HG03175 (cell line): ENCODE measurements around the gene ZMYND8.

ENCODE experiments used
- ATAC-seq: cut with Tn5 transposase; IDR thresholded peaks from one replicate; pipeline ENCODE4 v1.9.1; 2021; ENCODE audit warnings: mild to moderate bottlenecking, moderate library complexity; ENCODE audit not compliant: unreplicated experiment

Gene ZMYND8

DNA sequence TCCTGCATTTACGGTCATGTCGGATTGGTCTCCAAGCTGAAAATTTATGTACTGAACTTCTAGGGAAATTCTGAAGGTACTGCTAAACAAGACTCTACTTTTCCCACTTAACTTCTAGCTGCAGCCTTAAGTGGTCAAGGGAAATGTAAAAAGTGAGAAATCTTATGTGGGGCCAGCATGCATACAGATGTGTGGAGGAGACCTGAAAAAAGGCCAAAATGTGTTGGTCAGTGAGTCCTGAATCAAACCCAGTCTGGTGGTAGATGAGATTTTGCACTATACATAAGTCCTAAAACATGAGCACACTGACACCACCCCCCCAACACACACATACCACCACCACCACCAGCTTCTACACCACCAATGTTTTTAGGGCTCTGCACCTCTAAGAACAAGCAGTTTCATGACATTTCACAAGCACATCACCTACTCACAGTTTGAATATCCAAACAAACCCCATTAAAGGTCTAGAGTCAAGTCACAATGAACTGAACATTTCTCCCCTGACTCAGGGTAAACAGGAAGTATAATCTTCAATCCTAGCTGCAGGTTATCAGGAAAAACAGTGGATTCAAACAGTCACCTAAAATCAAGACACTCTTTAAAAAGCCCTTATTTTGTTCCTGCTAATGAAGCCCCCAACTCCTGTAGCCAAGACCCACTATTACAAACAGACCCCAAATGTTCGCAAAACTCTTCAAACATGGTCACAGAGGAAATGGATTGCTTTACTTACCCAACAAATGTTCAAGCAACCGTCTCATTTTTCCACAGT lies 1.6 kb downstream of the ZMYND8 start:
- ATAC-seq: no peak

GRCh38 chr20:47354464-47354713 lies 2.1 kb downstream of the ZMYND8 start:
- ATAC-seq: no peak

- ATAC-seq: no peak
Observed at GRCh38 chr20:47353692-47354463, 2.6 kb downstream of the ZMYND8 start.

- no peak for ATAC-seq
Observed at GRCh38 chr20:47353239-47353691, 3.2 kb downstream of the ZMYND8 start.

- ATAC-seq: no peak
Observed at GRCh38 chr20:47352332-47353238, 3.9 kb downstream of the ZMYND8 start.

DNA sequence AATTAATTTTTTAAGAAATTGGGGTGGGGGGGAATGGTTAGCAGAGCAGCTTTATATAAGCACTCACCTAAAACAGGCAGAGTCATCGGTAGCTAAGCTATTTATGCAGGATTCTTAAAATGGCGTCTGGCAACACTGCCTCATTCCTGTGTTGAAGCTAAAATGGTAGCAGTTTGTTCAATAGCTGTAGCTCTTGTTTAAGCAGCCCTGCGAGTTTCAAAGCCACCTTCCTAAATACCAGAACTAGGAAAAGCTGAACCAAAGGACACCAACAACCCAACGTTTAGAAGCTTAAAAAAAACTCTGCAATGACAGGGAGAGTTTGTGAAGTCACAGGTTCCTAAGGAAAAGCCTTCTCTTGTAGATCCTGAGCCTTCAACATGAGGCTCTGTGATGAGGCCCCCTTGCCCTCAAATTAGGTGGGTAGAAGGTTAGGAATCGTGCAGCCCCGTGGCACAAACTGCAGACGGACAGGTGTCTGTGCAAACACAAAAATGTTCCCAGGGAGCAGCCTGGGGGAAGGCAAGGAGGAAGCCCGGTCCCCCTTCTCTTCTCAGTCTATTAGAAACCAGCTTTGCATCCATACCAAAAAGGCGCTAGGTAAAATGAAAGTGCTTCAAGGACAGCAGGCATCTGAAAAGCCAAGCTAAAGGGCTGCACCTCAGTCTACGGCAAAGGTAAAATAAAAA lies 4.7 kb downstream of the ZMYND8 start:
- ATAC-seq: no peak

GRCh38 chr20:47350691-47351545 lies 5.6 kb downstream of the ZMYND8 start:
- ATAC-seq: no peak

DNA sequence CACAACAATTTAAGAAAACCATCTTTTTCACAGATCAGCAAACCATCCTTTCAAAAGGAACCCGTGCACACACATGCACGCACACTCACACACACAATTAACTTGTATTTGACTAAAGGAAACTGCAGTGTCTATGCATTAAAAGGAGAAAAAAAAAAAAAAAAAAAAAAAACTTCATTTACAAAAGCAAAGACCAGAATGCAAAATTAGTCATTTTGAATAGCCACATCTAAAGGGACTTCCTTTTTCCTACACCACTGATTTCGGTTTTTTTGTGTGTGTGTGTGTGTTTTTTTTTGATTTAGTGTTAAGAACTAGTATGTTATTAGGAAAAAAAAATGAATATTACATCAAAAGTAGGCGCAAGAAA lies 6.3 kb downstream of the ZMYND8 start:
- ATAC-seq: no peak

- ATAC-seq: no peak
Observed at GRCh38 chr20:47349365-47350180, 6.9 kb downstream of the ZMYND8 start.

- no peak for ATAC-seq
Observed at GRCh38 chr20:47348539-47349142, 7.9 kb downstream of the ZMYND8 start.

DNA sequence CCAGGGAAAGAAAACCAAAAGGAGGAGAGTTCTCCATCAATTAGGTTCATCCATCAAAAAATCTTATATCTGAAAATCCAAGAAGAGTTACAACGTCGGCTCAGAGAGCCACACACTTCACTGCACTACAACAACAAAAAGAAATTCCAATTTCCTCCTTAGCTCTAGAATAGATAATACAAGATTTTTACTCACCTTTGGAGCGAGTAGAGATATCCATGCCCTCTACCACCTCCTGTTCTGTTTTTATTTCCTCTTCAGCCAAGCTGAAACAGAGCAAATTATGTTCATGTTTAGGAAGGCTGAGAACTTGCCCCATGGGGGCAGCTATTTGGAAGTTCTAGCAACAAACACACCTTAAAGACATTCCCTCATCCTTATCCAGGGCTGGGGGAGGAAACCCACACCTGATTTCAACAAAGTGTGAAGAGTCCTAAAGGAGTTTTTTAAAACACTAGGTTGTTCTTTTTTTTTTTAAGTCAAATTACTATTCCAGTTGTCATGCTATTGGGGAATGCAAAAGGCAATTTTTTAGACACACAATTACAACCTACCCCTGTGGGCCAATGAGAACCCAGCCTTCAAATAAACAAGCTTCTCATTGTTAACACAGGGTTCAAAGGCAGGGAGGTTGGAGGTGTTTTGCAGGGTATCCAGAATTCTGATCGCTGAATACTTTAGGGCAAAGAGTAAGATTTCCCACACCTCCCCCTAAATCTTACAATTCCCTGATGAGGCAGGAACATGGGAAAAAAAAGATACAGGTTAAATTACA lies 8.7 kb downstream of the ZMYND8 start:
- ATAC-seq: no peak

DNA sequence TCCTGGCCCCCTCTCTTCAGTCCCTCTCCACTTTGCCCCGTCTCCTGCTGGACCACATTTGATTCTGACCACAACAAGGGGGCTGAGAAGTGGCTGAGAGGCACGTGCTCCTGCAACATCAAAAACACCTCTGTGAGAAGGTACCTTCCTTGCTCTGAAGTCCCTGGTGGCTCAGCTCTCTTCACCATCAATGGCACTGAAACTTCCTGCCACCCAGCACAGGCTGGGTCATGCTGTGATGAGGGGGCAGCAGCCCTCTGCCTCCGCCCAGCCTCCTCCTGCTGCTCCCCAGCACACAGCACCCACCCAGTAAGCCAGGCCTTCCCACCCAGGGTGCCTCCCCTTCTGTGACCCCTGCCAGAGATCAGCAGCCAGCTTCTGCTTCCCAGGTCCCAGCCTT lies 10.3 kb downstream of the ZMYND8 start:
- no peak for ATAC-seq

DNA sequence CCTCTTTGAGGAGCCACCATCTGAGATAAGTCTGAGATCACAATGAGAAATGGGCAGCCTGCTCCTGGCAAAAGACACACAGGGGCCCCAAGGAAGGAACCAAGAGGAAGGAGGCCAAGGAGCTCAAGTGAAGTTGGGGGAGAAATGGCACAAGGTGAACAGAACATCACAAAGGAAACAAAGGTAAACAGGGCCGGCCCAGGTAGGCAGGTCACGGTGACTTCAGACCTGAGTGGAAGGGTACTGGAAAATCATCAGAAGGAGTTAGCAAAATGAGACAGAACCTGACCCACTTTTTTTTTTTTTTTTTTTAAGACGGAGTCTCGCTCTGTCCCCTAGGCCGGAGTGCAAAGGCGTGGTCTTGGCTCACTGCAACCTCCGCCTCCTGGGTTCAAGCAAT lies 11.3 kb downstream of the ZMYND8 start:
- no peak for ATAC-seq

DNA sequence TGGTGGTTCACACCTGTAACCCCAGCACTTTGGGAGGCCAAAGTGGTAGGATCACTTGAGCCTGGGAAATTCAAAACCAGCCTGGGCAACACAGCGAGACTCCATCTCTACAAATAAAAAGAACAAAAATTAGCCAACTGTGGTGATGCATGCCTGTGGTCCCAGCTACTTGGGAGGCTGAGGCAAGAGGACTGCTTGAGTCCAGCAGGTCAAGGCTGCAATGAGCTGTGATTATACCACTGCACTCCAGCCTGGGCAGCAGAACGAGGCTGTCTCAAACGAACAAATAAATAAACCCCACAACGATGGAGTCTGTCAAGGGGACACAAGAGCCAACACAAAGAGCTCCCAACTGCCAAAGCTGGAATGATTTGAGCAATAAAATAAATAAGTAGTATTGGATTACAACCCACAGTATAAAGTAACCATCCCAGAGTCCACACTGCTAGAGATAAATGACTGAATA lies 13.5 kb downstream of the ZMYND8 start:
- ATAC-seq: no peak

DNA sequence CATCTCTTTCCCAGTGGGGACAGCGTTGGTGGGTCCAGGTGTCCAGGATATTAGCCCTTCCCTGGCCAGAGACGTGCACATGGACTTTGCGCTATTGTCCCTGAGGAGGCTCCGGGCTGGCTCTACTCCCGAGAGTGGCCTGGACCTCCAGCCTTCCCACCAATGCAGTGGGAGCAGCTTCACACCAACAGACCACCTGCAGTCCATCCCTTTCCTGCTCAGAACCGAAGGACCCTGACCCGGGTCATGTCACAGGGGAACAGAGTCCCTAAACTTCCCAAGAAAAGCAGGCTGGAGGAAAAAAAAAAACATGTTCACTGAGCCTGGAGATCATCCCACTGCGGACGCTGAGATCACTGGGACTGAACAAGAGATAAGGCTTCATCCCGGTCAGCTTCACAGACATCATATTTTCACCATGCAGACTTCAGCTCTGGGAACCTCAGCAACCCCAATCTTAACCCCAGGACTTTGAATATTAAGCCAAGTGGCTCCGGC lies 18.3 kb downstream of the ZMYND8 start:
- no peak for ATAC-seq

- ATAC-seq: no peak
Observed at GRCh38 chr20:47337413-47337812, 19.1 kb downstream of the ZMYND8 start.

- no peak for ATAC-seq
Observed at GRCh38 chr20:47336129-47336754, 20.3 kb downstream of the ZMYND8 start.
